ENCODE data around the gene FBF1. TPM values are rescaled to one million over a fixed set of nuclear protein-coding genes. Genes with fewer than 3 reads are reported as not detected.
A peak's percentile ranks its signal among the peaks of the same experiment; 100 is the strongest.

FBF1 gene
- total RNA-seq (2021; ENCODE audit: unreplicated experiment) = 22.8 TPM
- polyA plus RNA-seq (2012) = 10.1 and 10.6 TPM in 2 replicates
- Bru-seq, nascent RNA = percentile 49 among the genes with signal in this experiment
- percentile 54 among the genes with signal in this experiment for BruChase-seq, experiment 1, labeled RNA remaining after a 6-hour chase
- percentile 50 among the genes with signal in this experiment for BruChase-seq, experiment 2, labeled RNA remaining after a 2-hour chase
- long read RNA-seq, partial matches to known transcripts = 4 of 11 reads
- long read RNA-seq, other reads (novel, unspliced or antisense) = 6 of 11 reads

GRCh38 chr17:75940727-75941441, at the start of gene FBF1:
Gene FBF1, minus strand, starts transcription at chr17:75941042. Its CDS starts 2,893 bp downstream, at chr17:75938149.
- H3K9me2 ChIP-seq (ENCODE audit: insufficient read depth) = no peaks in the 10 kb centered on the region
- H3K79me2 ChIP-seq (ENCODE audit: insufficient read depth, low read length) = no peaks in the 10 kb centered on the region
- DNase-seq (ENCODE audit: low read depth, low spot score) (peak; percentile 94), ATAC-seq (peak; percentile 99)
- H3K4me3 ChIP-seq (replicated peaks in 1 of 2; ENCODE audit: low read depth in 1 of 2, low read length in 2 of 2) = peak within 1 kb of the TSS; percentile 67 to 88
- POLR2A ChIA-PET = interaction anchor here (0.6 to 1.2 kb wide), 12 partner anchors 8 to 599 kb away, joined by 3 to 6 read pairs (median 4); partner anchors contain the start of genes ACOX1, PRCD and TEN1
- CTCF ChIA-PET = interaction anchor here (0.7 to 1.4 kb wide), 7 partner anchors 14 to 157 kb away, joined by 3 to 8 read pairs (median 3); partner anchors contain the start of genes ACOX1, MRPL38, TEN1 and WBP2
- RAD21 ChIA-PET (ENCODE audit: low non-redundant PET in 1 of 2, low total read pairs in 2 of 2, uncharacterized antibody in 2 of 2, unreplicated experiment in 2 of 2) = interaction anchor here in 1 of 2 experiments (0.5 kb wide), 1 partner anchor 48 kb away, joined by 6 read pairs; no protein-coding TSS in a partner anchor
- H3K27ac ChIP-seq (ENCODE audit: low read depth, low read length) = peak within 1 kb of the TSS; percentile 69
- intact Hi-C loops (cut with micrococcal nuclease) = loop anchor here (1.0 kb wide), 2 partner anchors 36 to 38 kb away; partner anchors contain the start of genes ACOX1 and TEN1
- peak within 1 kb of the TSS; percentile 19 for H2AFZ ChIP-seq (ENCODE audit: low read depth, low read length, poor library complexity, severe bottlenecking)
- TF ChIP-seq SRF (IDR thresholded peaks at IDR 0.05; ENCODE audit: low read depth) (peak; percentile 58), POLR2A (IDR thresholded peaks at IDR 0.05; ENCODE audit: borderline replicate concordance, extremely low read depth, insufficient read depth, insufficient read length) (peak; percentile 97), CBX3 (IDR thresholded peaks at IDR 0.05; ENCODE audit: low read depth) (peak; percentile 86), TCF7L2 (IDR thresholded peaks at IDR 0.05; ENCODE audit: borderline replicate concordance, extremely low read depth, insufficient read depth, insufficient read length) (peak; percentile 85), POLR2AphosphoS5 (IDR thresholded peaks at IDR 0.05; ENCODE audit: low read depth, low read length) (peak; percentile 97), EZH2phosphoT487 (IDR thresholded peaks at IDR 0.05; ENCODE audit: borderline replicate concordance) (no peak), EGR1 (IDR thresholded peaks at IDR 0.05; ENCODE audit: low read depth) (peak; percentile 86), ZFX (IDR thresholded peaks at IDR 0.05) (peak; percentile 92; the same call in 1 of the 2 replicates), SIN3A (IDR thresholded peaks at IDR 0.05; ENCODE audit: low read depth) (peak; percentile 99), FOSL1 (IDR thresholded peaks at IDR 0.05; ENCODE audit: low read depth) (no peak), JUND (IDR thresholded peaks at IDR 0.05) (no peak; the same call in 1 of the 2 replicates), SP1 (IDR thresholded peaks at IDR 0.05; ENCODE audit: low read depth) (peak; percentile 77), REST (IDR thresholded peaks at IDR 0.05; ENCODE audit: low read depth) (no peak), YY1 (IDR thresholded peaks at IDR 0.05; ENCODE audit: extremely low read depth, insufficient replicate concordance, low read depth, low read length) (peak; percentile 86), EZH2 (IDR thresholded peaks at IDR 0.05) (no peak), MAX (IDR thresholded peaks at IDR 0.05) (peak; percentile 99), ZBTB33 (IDR thresholded peaks at IDR 0.05; ENCODE audit: extremely low read depth, insufficient replicate concordance, low read length) (peak; percentile 68), ZNF274 (IDR thresholded peaks at IDR 0.05; ENCODE audit: low read depth, low read length) (no peak), RAD21 (IDR thresholded peaks at IDR 0.05; ENCODE audit: low read depth) (no peak)
- peak within 1 kb of the TSS; percentile 95 for H3K4me2 ChIP-seq (ENCODE audit: low read length)
- 0 out of 4 replicates have a peak, but pooled peaks cover 2 to 4% of the 10 kb centered on the region in 2 experiments for H3K36me3 ChIP-seq (ENCODE audit: control insufficient read depth in 1 of 2, insufficient read depth in 2 of 2, low read length in 2 of 2)
- no peaks in the 10 kb centered on the region for H4K20me1 ChIP-seq (ENCODE audit: insufficient read depth)
- no TSS peak for BruUV-seq (replicated peaks)
- peaks cover 10 to 17% of the 10 kb centered on the region in 2 experiments for H3K4me1 ChIP-seq (ENCODE audit: control insufficient read depth in 1 of 2, insufficient read depth in 2 of 2, low read length in 2 of 2)
- H3K9me3 ChIP-seq (ENCODE audit: control insufficient read depth in 1 of 2, insufficient read depth in 1 of 2, low read depth in 1 of 2, low read length in 2 of 2) = no peaks in the 10 kb centered on the region
- H3K9ac ChIP-seq (ENCODE audit: low read length) = peak within 1 kb of the TSS; percentile 96
- H3K27me3 ChIP-seq (ENCODE audit: insufficient read depth, low read length) = no peaks in the 10 kb centered on the region

Data from HCT116 (cell line).